Neural cell (in vitro differentiated cells): ENCODE results near the gene TMEM236. TPM values are rescaled to one million over a fixed set of nuclear protein-coding genes. Genes with fewer than 3 reads are reported as not detected.

Source experiments
- H2AFZ ChIP-seq: fragments of 200-600, 300-800 bp; sonication (generic), shearing (Covaris generic); 2 replicates; pipeline ENCODE4 v1.6.0; 2014; ENCODE audit warnings: low read depth, mild to moderate bottlenecking, antibody characterized with exemption, low read length, moderate library complexity
- H3F3A ChIP-seq: fragments of 200-600 bp; shearing (Covaris generic); 2 replicates; pipeline ENCODE4 v1.6.1; 2016; ENCODE audit warnings: mild to moderate bottlenecking, moderate library complexity, mixed read lengths, antibody characterized with exemption, low read length; ENCODE audit not compliant: insufficient read depth, poor library complexity, severe bottlenecking
- H3K27ac ChIP-seq: fragments of 200-600, 300-800 bp; sonication (generic), shearing (Covaris generic); 2 replicates; pipeline ENCODE4 v1.5.1; 2014; ENCODE audit warnings: mild to moderate bottlenecking, low read length, moderate library complexity
- H3K27me3 ChIP-seq: fragments of 300-800, 200-600 bp; sonication (generic), shearing (Covaris generic); 2 replicates; pipeline ENCODE4 v1.6.0; 2014; ENCODE audit warnings: mild to moderate bottlenecking, low read depth, low read length, moderate library complexity; ENCODE audit not compliant: insufficient read depth
- H3K36me3 ChIP-seq: fragments of 300-800, 200-600 bp; sonication (generic), shearing (Covaris generic); 2 replicates; pipeline ENCODE4 v1.5.1; 2014; ENCODE audit warnings: mild to moderate bottlenecking, antibody characterized with exemption, low read length, moderate library complexity; ENCODE audit not compliant: insufficient read depth
- H3K4me2 ChIP-seq: fragments of 300-800, 200-600 bp; sonication (generic), shearing (Covaris generic); 2 replicates; pipeline ENCODE4 v1.6.0; 2014; ENCODE audit warnings: mild to moderate bottlenecking, low read length
- H3K4me3 ChIP-seq: fragments of 300-800, 200-600 bp; sonication (generic), shearing (Covaris generic); 2 replicates; pipeline ENCODE4 v1.5.1; 2014; ENCODE audit warnings: mild to moderate bottlenecking, low read length, moderate library complexity
- H3K79me2 ChIP-seq: fragments of 200-600 bp; shearing (Covaris generic); replicated peaks from 2 replicates; pipeline ENCODE4 v1.6.0; 2014; ENCODE audit warnings: mild to moderate bottlenecking, low read length, moderate library complexity; ENCODE audit not compliant: insufficient read depth
- H3K9ac ChIP-seq: fragments of 300-800, 200-600 bp; sonication (generic), shearing (Covaris generic); 2 replicates; pipeline ENCODE4 v1.6.1; 2016; ENCODE audit warnings: mild to moderate bottlenecking, low read length, mixed read lengths
- H3K9me2 ChIP-seq: fragments of 200-600 bp; shearing (Covaris generic); 2 replicates; pipeline ENCODE4 v1.6.1; 2016; ENCODE audit warnings: mild to moderate bottlenecking, low read length, mixed read lengths; ENCODE audit not compliant: insufficient read depth
- H3K9me3 ChIP-seq: fragments of 200-600, 300-800 bp; sonication (generic), shearing (Covaris generic); 2 replicates; pipeline ENCODE4 v1.6.1; 2016; ENCODE audit warnings: mild to moderate bottlenecking, mixed run types, low read length, moderate library complexity, mixed read lengths
- H4K20me1 ChIP-seq: fragments of 200-600 bp; shearing (Covaris generic); 2 replicates; pipeline ENCODE4 v1.6.1; 2016; ENCODE audit warnings: mild to moderate bottlenecking, mixed run types; ENCODE audit not compliant: insufficient read depth
- EP300 ChIP-seq: fragments of 450-650 bp; conservative IDR thresholded peaks from 2 replicates; pipeline ENCODE4 v1.6.1; 2014; ENCODE audit warnings: antibody characterized with exemption, mild to moderate bottlenecking, moderate library complexity; ENCODE audit not compliant: poor library complexity, severe bottlenecking
- EZH2 ChIP-seq: fragments of 200-600, 300-800 bp; shearing (Covaris generic), sonication (generic); IDR thresholded peaks from 2 replicates; pipeline ENCODE4 v1.6.1; 2014; ENCODE audit warnings: antibody characterized with exemption, low read length, borderline replicate concordance, mild to moderate bottlenecking; ENCODE audit not compliant: insufficient read depth, poor library complexity, severe bottlenecking
- MXI1 ChIP-seq: fragments of 450-650 bp; conservative IDR thresholded peaks from 2 replicates; pipeline ENCODE4 v1.6.1; 2014; ENCODE audit warnings: antibody characterized with exemption, mild to moderate bottlenecking; ENCODE audit not compliant: poor library complexity, severe bottlenecking
- POLR2AphosphoS5 ChIP-seq: IDR thresholded peaks from 2 replicates; pipeline ENCODE4 v1.6.1; 2012
- RAD21 ChIP-seq: fragments of 450-650 bp; conservative IDR thresholded peaks from 2 replicates; pipeline ENCODE4 v1.6.1; 2014; ENCODE audit warnings: antibody characterized with exemption, mild to moderate bottlenecking, moderate library complexity
- SMC3 ChIP-seq: fragments of 450-650 bp; conservative IDR thresholded peaks from 2 replicates; pipeline ENCODE4 v1.6.1; 2014; ENCODE audit warnings: antibody characterized with exemption, mild to moderate bottlenecking, moderate library complexity; ENCODE audit not compliant: poor library complexity
- TAF1 ChIP-seq: IDR thresholded peaks from 2 replicates; pipeline ENCODE4 v1.6.1; 2012; ENCODE audit warnings: low read depth
- polyA plus RNA-seq: library from polyadenylated mRNA; depleted of rRNA; stranded (reverse); fragments of >200 nt; gene quantifications from 2 replicates; pipeline ENCODE4 v1.2.3, GENCODE V29; 2014
- TF ChIP-seq, protein P1 (sequence below): IDR thresholded peaks from 2 replicates; pipeline ENCODE4 v1.6.1; 2012; ENCODE audit warnings: borderline replicate concordance
- TF ChIP-seq, protein P2 (sequence below): fragments of 450-650 bp; IDR thresholded peaks from 2 replicates; pipeline ENCODE4 v1.5.1; 2014; ENCODE audit warnings: antibody characterized with exemption, mild to moderate bottlenecking, moderate library complexity; ENCODE audit not compliant: poor library complexity, severe bottlenecking

Gene TMEM236
- polyA plus RNA-seq, 1 donor from 2014 or later = 0.10 TPM

DNA sequence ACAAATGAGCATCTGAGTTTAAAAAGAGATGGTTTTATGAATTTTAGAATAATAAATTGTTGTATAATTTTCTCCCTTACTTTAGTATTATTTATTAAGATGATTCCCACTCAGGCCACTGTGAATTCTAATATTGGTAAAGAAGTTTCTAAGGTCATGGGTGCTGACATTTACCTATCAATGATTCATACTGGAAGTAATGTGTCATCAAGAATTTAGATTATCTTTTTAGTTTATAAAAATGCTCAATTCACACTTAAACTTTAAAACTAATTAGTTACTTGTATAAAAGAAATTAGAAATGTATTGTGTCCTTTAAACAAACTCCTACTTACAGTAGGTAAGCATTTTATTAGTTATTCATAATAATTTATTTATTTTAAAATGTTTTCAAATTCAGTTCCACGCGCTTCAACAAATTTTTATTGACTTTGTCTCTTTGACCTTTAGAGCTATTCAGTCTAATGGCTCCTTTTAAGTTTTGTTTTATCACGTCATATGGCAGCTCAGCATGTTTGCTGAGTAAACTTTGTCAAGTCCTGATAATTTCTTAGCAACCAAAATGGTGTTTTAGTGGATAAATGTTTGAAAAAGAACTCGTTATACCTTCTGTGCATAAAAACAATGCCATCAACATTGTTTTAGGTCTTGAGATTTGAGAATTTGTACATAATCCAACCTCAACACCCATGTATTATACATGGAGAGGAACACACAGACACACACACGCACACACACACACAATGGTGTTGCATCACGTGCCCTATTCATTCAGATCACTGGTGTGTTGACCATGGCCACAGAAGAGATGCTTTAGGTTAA, 42.0 kb downstream of the TMEM236 start:
- H3K9me2 ChIP-seq = no peaks in the 10 kb centered on the region
- H2AFZ ChIP-seq = no peak overlapping the region
- no peaks in the 10 kb centered on the region for H3K27me3 ChIP-seq
- no peak overlapping the region for H3K9ac ChIP-seq
- H3K9me3 ChIP-seq = peaks cover 3% of the 10 kb centered on the region
- TF ChIP-seq, protein P1, sequence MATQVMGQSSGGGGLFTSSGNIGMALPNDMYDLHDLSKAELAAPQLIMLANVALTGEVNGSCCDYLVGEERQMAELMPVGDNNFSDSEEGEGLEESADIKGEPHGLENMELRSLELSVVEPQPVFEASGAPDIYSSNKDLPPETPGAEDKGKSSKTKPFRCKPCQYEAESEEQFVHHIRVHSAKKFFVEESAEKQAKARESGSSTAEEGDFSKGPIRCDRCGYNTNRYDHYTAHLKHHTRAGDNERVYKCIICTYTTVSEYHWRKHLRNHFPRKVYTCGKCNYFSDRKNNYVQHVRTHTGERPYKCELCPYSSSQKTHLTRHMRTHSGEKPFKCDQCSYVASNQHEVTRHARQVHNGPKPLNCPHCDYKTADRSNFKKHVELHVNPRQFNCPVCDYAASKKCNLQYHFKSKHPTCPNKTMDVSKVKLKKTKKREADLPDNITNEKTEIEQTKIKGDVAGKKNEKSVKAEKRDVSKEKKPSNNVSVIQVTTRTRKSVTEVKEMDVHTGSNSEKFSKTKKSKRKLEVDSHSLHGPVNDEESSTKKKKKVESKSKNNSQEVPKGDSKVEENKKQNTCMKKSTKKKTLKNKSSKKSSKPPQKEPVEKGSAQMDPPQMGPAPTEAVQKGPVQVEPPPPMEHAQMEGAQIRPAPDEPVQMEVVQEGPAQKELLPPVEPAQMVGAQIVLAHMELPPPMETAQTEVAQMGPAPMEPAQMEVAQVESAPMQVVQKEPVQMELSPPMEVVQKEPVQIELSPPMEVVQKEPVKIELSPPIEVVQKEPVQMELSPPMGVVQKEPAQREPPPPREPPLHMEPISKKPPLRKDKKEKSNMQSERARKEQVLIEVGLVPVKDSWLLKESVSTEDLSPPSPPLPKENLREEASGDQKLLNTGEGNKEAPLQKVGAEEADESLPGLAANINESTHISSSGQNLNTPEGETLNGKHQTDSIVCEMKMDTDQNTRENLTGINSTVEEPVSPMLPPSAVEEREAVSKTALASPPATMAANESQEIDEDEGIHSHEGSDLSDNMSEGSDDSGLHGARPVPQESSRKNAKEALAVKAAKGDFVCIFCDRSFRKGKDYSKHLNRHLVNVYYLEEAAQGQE = no peak
- TF ChIP-seq EP300 = no peak
- TF ChIP-seq SMC3 = no peak
- TF ChIP-seq EZH2 = no peak
- no peak for TF ChIP-seq POLR2AphosphoS5
- no peak for TF ChIP-seq RAD21
- H3F3A ChIP-seq = no peaks in the 10 kb centered on the region
- no peak overlapping the region for H3K4me2 ChIP-seq
- H3K36me3 ChIP-seq = no peaks in the 10 kb centered on the region
- H4K20me1 ChIP-seq = no peaks in the 10 kb centered on the region
- H3K79me2 ChIP-seq = no peaks in the 10 kb centered on the region
- no peak overlapping the region for H3K27ac ChIP-seq
- no peak overlapping the region for H3K4me3 ChIP-seq

DNA sequence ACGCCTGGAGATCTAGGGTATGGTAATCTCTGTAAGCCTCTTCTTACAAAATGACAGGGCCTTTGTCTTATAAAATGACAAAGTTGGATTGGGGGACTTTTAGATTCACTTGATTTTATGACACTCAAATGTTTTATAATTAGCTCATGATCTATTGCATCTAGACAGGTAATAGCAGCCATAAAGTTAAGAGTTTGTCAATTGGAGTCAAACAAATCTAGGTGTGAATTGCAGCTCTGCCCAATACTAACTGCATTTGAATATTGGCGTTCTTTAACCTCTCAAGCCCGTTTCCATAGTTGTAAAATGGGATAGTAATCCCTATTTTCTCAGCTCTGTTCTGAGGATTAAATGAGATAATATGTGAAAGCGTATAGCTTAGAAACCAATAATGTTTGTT, 43.1 kb downstream of the TMEM236 start:
- no peaks in the 10 kb centered on the region for H3K27me3 ChIP-seq
- no peak overlapping the region for H2AFZ ChIP-seq
- no peak overlapping the region for H3K4me3 ChIP-seq
- H4K20me1 ChIP-seq = no peaks in the 10 kb centered on the region
- H3K4me2 ChIP-seq = no peak overlapping the region
- H3K36me3 ChIP-seq = no peaks in the 10 kb centered on the region
- H3K79me2 ChIP-seq = no peaks in the 10 kb centered on the region
- no peak overlapping the region for H3K9ac ChIP-seq
- H3K9me3 ChIP-seq = peaks cover 3% of the 10 kb centered on the region
- H3F3A ChIP-seq = no peaks in the 10 kb centered on the region
- H3K9me2 ChIP-seq = no peaks in the 10 kb centered on the region
- TF ChIP-seq, protein P2, sequence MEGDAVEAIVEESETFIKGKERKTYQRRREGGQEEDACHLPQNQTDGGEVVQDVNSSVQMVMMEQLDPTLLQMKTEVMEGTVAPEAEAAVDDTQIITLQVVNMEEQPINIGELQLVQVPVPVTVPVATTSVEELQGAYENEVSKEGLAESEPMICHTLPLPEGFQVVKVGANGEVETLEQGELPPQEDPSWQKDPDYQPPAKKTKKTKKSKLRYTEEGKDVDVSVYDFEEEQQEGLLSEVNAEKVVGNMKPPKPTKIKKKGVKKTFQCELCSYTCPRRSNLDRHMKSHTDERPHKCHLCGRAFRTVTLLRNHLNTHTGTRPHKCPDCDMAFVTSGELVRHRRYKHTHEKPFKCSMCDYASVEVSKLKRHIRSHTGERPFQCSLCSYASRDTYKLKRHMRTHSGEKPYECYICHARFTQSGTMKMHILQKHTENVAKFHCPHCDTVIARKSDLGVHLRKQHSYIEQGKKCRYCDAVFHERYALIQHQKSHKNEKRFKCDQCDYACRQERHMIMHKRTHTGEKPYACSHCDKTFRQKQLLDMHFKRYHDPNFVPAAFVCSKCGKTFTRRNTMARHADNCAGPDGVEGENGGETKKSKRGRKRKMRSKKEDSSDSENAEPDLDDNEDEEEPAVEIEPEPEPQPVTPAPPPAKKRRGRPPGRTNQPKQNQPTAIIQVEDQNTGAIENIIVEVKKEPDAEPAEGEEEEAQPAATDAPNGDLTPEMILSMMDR = no peak
- no peak for TF ChIP-seq EP300
- TF ChIP-seq EZH2 = no peak
- no peak for TF ChIP-seq MXI1
- no peak for TF ChIP-seq SMC3
- no peak for TF ChIP-seq TAF1
- no peak for TF ChIP-seq RAD21
- TF ChIP-seq, protein P1 = no peak
- no peak for TF ChIP-seq POLR2AphosphoS5
- H3K27ac ChIP-seq = no peak overlapping the region
